Endodermal cell (in vitro differentiated cells): ENCODE results near the gene VRK1. TPM values are rescaled to one million over a fixed set of nuclear protein-coding genes. Genes with fewer than 3 reads are reported as not detected.
"Not testable (repeated sequence)": the region's sequence is repeated elsewhere in the genome, so short reads cannot be mapped to it uniquely, and the experiment has no call there.

ENCODE experiments used
- DNase-seq: peaks from one replicate; pipeline ENCODE4 v3.0.0-alpha.2; 2017
- H3K27ac ChIP-seq: 2 replicates; pipeline ENCODE4 v1.5.1; 2013; ENCODE audit warnings: mild to moderate bottlenecking, low read depth, low read length, moderate library complexity
- H3K27me3 ChIP-seq: 2 replicates; pipeline ENCODE4 v1.6.1; 2013; ENCODE audit warnings: mild to moderate bottlenecking, low read length, moderate library complexity; ENCODE audit not compliant: insufficient read depth, control insufficient read depth, poor library complexity, severe bottlenecking
- H3K36me3 ChIP-seq: 2 replicates; pipeline ENCODE4 v1.7.0; 2013; ENCODE audit warnings: mild to moderate bottlenecking, low read length, moderate library complexity; ENCODE audit not compliant: control insufficient read depth, insufficient read depth
- H3K4me1 ChIP-seq: one replicate; pipeline ENCODE4 v1.7.0; 2013; ENCODE audit warnings: low read length; ENCODE audit not compliant: control insufficient read depth, insufficient read depth
- H3K4me3 ChIP-seq: 2 replicates; pipeline ENCODE4 v1.5.1; 2013; ENCODE audit warnings: mild to moderate bottlenecking, low read length, moderate library complexity
- H3K9ac ChIP-seq: 2 replicates; pipeline ENCODE4 v1.6.1; 2013; ENCODE audit warnings: mild to moderate bottlenecking, low read length, moderate library complexity; ENCODE audit not compliant: poor library complexity, severe bottlenecking; ENCODE audit errors: extremely low read depth
- H3K9me3 ChIP-seq: 2 replicates; pipeline ENCODE4 v1.6.1; 2013; ENCODE audit warnings: mild to moderate bottlenecking, low read length, moderate library complexity; ENCODE audit not compliant: control insufficient read depth
- H3K27ac Mint-ChIP-seq: 2 replicates; pipeline ENCODE4 v1.8.0; 2020; ENCODE audit warnings: mixed read lengths
- H3K27me3 Mint-ChIP-seq: 2 replicates; pipeline ENCODE4 v1.8.0; 2021; ENCODE audit warnings: mild to moderate bottlenecking, mixed read lengths; ENCODE audit not compliant: insufficient read depth
- H3K36me3 Mint-ChIP-seq: 2 replicates; pipeline ENCODE4 v1.8.0; 2020; ENCODE audit warnings: low read depth, mixed read lengths
- H3K4me1 Mint-ChIP-seq: 2 replicates; pipeline ENCODE4 v1.8.0; 2020; ENCODE audit warnings: mixed read lengths
- H3K4me3 Mint-ChIP-seq: 2 replicates; pipeline ENCODE4 v1.8.0; 2020; ENCODE audit warnings: mild to moderate bottlenecking, moderate library complexity, mixed read lengths
- H3K9me3 Mint-ChIP-seq: 2 replicates; pipeline ENCODE4 v1.8.0; 2020; ENCODE audit warnings: mild to moderate bottlenecking, mixed read lengths
- CTCF ChIP-seq: fragments of 200-600 bp; sonication (generic); conservative IDR thresholded peaks from 2 replicates; pipeline ENCODE4 v1.5.0; 2021; ENCODE audit warnings: antibody characterized with exemption, mild to moderate bottlenecking
- WGBS, 2 experiments: methylation state at CpG; one replicate each; pipeline versions ENCODE4 v1.1.5 to v1.1.7; 2013; ENCODE audit warnings: missing lambda C conversion rate in 2 of 2, mixed read lengths in 1 of 2; ENCODE audit not compliant: insufficient coverage in 1 of 2, insufficient read length in 1 of 2; 5-methylcytosine and 5-hydroxymethylcytosine counted together
- total RNA-seq, 2 donors: library from RNA; stranded (reverse); fragmentation: NEBNext Ultra II Directional in 1 of 2; extraction: Animal tissue kit (Norgen Biotek cat#: 25700) in 1 of 2; gene quantifications; 2 replicates in 1 of 2; 3 replicates in 1 of 2; pipeline ENCODE4 v1.2.1, GENCODE V29; 2021

Gene VRK1
- total RNA-seq, 2 donors from 2014 or later = 39.1 to 54.9 TPM

GRCh38 chr14:96876747-96877146 is 79.6 kb downstream of the VRK1 start:
- Mint-ChIP-seq H3K9me3 (no peaks in the 10 kb centered on the region), H3K27ac (no peak overlapping the region), H3K36me3 (peaks cover 10% of the 10 kb centered on the region), H3K4me1 (no peaks in the 10 kb centered on the region), H3K4me3 (no peak overlapping the region), H3K27me3 (no peaks in the 10 kb centered on the region)
- H3K9ac ChIP-seq = no peak overlapping the region
- no peak overlapping the region for H3K27ac ChIP-seq
- peaks cover 6% of the 10 kb centered on the region for H3K36me3 ChIP-seq
- no peaks in the 10 kb centered on the region for H3K4me1 ChIP-seq
- no peak for DNase-seq
- no peaks in the 10 kb centered on the region for H3K27me3 ChIP-seq
- no peak for TF ChIP-seq CTCF
- H3K9me3 ChIP-seq = no peaks in the 10 kb centered on the region
- H3K4me3 ChIP-seq = no peak overlapping the region

- no peaks in the 10 kb centered on the region for H3K4me1 ChIP-seq
- peaks cover 6% of the 10 kb centered on the region for H3K36me3 ChIP-seq
- H3K27me3 ChIP-seq = no peaks in the 10 kb centered on the region
- no peaks in the 10 kb centered on the region for H3K9me3 ChIP-seq
- no peaks in the 10 kb centered on the region for H3K4me1 Mint-ChIP-seq
- H3K27ac ChIP-seq = no peak overlapping the region
- H3K36me3 Mint-ChIP-seq = peaks cover 22% of the 10 kb centered on the region
- no peak overlapping the region for H3K4me3 ChIP-seq
- H3K27ac Mint-ChIP-seq = no peak overlapping the region
- DNase-seq = no peak
- no peak for TF ChIP-seq CTCF
- WGBS, 2 experiments = 86 to 100% methylated on average over 1 to 3 of the region's 3 CpGs
- H3K9me3 Mint-ChIP-seq = peaks cover 6% of the 10 kb centered on the region
- H3K27me3 Mint-ChIP-seq = no peaks in the 10 kb centered on the region
- no peak overlapping the region for H3K9ac ChIP-seq
- no peak overlapping the region for H3K4me3 Mint-ChIP-seq
Measured at GRCh38 chr14:96881713-96882112, 84.5 kb downstream of the VRK1 start.

- not testable (repeated sequence) for H3K9me3 ChIP-seq, H3K4me3 Mint-ChIP-seq, DNase-seq, H3K4me3 ChIP-seq, H3K9ac ChIP-seq, H3K27ac ChIP-seq, H3K27me3 ChIP-seq, H3K4me1 ChIP-seq, H3K9me3 Mint-ChIP-seq, H3K27me3 Mint-ChIP-seq, H3K27ac Mint-ChIP-seq, H3K36me3 ChIP-seq
- peaks cover 14% of the 10 kb centered on the region for H3K4me1 Mint-ChIP-seq
- WGBS, 2 experiments = no CpG with 5 or more reads among the region's 5 CpGs
- H3K36me3 Mint-ChIP-seq = peaks cover 18% of the 10 kb centered on the region
Measured at GRCh38 chr14:96883974-96884373, 86.8 kb downstream of the VRK1 start.

- Histone ChIP-seq H3K27ac (peak overlapping the region; percentile 50), H3K4me1 (peaks cover 3% of the 10 kb centered on the region), H3K27me3 (no peaks in the 10 kb centered on the region), H3K9ac (no peak overlapping the region), H3K9me3 (no peaks in the 10 kb centered on the region), H3K36me3 (no peaks in the 10 kb centered on the region), H3K4me3 (no peak overlapping the region)
- TF ChIP-seq CTCF = no peak
- Mint-ChIP-seq H3K4me3 (no peak overlapping the region), H3K27me3 (no peaks in the 10 kb centered on the region), H3K9me3 (no peaks in the 10 kb centered on the region), H3K36me3 (peaks cover 4% of the 10 kb centered on the region), H3K4me1 (peaks cover 16% of the 10 kb centered on the region), H3K27ac (peak overlapping the region; percentile 65)
- no peak for DNase-seq
- 86 to 100% methylated on average over 1 of the region's 1 CpG for WGBS, 2 experiments
Measured at GRCh38 chr14:96888158-96888557, 91.0 kb downstream of the VRK1 start.
